HG03280 (cell line): ENCODE measurements around the gene SERPINB5.

Experiments used
- ATAC-seq: cut with Tn5 transposase; IDR thresholded peaks from one replicate; pipeline ENCODE4 v1.9.1; 2021; ENCODE audit warnings: mild to moderate bottlenecking, moderate library complexity; ENCODE audit not compliant: unreplicated experiment

SERPINB5 gene

DNA sequence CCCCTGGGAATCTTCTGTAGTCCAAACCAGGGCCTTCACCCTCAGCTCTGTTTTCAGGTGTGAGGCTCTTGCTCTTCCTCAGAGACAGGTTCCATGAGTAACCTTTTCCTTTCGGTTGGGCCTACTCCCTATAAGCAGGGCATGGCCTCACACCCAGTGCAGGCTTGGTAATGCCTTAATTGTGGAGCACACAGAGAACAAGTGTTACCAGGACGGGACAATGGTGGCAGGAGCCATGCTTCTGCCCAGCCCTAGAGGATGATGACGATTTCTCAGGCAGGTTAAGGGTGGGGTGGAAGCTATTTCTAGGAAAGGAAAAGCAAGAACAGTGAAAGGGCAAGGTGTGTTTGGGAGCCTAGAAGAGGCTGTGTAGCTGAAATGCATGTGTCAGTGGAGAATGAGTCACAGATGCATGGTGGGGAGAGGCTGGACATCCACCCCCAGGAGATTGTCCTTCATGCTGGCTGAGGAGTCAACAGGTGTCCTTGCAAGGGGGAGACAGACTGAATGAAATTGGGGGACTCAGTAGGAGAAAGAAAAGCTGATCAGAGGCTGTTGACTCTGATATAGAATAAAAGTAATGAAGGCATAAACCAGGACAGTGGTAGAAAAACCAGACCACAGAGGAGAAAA lies 43.4 kb downstream of the SERPINB5 start:
- ATAC-seq, result no peak

DNA sequence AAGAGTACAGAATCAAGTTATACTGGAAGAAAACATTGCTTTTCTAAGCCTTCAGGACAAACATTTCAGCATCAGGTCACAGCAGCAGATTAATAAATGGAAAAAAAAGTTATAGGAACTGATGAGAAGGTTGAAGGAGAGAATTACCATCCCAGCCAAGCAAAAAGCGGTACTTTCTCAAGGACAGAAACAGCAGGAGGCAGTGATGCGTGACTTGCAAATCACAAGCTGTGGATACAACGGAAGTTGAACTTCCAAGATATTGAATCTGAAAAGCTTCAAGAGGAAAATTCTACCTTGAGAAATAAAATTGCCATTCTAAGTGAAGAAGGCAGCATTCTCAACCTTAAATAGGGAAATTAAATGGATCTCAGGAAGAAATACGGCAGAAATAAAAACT lies 46.9 kb downstream of the SERPINB5 start:
- ATAC-seq, result no peak

GRCh38 chr18:63527251-63527650 lies 50.5 kb downstream of the SERPINB5 start:
- no peak for ATAC-seq

DNA sequence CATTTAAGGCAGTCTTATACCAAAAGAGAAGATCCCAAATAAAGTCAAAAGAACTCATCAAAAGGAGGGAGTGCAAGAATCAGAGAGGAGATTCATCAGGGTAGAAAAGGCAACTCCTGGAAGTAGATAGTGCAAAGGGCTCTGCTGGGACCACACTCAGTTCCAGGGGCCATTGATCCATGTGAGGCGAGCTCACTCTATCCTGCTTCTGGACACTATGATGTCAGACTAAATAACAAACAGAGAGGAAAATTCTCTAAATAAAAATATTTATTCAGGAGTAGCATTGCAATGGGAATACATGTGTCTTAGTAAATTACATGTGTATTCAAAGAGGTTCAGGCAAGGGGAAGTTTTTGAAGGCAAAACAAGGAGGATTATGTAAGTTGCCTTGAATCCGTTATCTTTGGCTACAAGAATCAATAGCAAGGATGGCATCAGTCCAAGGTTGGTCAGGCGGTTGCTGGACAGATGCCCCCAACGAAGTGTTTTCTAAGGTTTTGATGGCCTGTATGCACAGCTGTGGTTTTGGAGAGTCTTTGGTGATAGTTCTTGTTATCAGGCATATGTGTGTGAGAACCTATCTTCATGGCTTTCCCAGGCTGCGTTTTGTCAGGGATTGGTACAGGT lies 52.2 kb downstream of the SERPINB5 start:
- no peak for ATAC-seq

GRCh38 chr18:63532471-63532870 lies 55.7 kb downstream of the SERPINB5 start:
- ATAC-seq, result no peak

DNA sequence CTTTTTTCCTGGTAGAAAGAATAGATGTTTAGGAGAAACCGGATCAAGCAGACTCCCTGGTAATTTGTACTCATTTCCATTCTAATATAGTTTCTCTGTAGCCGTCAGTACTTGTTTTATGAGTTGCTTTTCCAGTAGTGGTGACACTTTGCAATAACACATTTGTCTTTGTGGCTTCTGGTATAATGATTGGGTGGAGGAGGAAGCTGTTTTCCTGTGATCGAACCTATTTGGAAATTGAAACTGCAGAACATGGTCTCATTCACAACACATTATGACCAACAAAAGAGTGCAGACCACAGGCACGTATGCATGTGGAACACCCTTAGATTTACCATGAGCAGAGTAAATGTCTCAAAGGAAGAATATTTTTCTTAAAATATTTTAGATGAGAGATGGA lies 57.9 kb downstream of the SERPINB5 start:
- no peak for ATAC-seq

DNA sequence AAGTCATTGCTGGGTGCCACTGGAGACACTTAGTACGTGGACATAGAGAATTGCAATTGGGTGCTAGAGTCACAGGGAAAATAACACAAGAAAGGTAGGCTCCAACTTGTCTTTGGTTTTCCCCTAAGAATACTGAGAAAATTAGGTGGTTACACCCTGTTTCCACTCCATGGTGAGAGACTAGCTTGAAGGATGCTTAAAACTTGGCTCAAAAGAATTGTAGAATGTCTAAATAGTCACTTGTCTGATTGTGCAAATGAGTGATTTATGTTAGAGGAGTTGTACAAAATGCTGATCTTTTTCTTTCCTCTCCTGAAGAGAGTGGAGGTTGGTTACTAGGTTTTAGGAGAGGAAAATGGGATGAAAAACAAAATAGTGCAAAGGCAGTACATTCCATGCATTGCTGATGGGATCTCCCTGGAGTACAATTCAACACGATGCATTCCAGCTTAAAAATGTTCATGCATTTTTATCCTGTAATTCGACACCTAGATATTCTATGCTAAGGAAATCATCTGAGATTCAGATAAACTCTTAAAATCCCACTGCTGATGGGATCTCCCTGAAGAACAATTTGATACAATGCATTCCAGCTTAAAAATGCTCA lies 63.2 kb downstream of the SERPINB5 start:
- no peak for ATAC-seq

DNA sequence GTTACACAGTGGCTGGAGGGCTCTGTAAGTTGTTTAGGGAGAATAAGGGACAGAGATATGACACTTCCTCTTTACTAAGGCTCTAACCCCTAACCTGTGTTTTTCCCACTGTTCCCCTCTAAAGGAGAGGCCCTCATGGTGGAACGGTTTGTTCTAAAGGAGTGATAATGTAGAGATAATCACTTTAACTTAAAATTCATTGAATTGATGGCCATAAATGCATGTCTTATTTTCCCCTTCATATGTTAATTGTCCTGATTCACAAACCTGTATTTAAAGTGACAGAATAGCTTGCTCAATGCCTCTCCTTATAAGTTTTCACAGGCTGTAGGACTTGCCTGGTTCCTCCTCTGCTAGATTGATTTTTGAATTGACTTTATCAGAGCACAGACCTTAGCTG lies 65.3 kb downstream of the SERPINB5 start, which contains the start of gene SERPINB12:
Gene SERPINB12 (plus strand): TSS at position 301 of the 400 bp plus-strand sequence. CDS start 13,791 bp downstream, outside the sequence.
- no peak for ATAC-seq

DNA sequence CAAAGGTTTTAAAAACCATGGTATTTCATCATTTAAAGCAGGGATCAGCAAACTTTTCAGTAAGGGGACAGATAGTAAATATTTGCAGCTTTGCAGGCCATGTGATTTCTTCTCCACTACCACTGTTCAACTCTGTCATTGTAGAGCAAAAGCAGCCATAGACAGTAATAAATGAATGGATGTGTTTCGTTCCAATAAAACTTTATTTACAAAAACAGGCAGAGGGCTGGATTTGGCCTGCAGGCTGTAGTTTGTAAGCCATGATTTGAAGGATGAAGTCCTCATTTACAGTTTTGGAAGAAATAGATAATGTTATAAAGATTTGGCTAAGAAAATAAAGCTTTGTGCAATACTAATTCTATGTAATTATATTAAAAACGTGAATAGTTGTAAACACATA lies 67.3 kb downstream of the SERPINB5 start:
- ATAC-seq, result no peak

GRCh38 chr18:63545000-63545399 lies 68.2 kb downstream of the SERPINB5 start:
- no peak for ATAC-seq

GRCh38 chr18:63550068-63550467 lies 73.3 kb downstream of the SERPINB5 start:
- no peak for ATAC-seq

GRCh38 chr18:63551769-63552168 lies 75.0 kb downstream of the SERPINB5 start:
- no peak for ATAC-seq

- ATAC-seq, result no peak
These were observed 75.8 kb downstream of the SERPINB5 start for GRCh38 chr18:63552581-63552980.

- ATAC-seq, result no peak
These were observed 76.3 kb downstream of the SERPINB5 start for GRCh38 chr18:63553081-63553480.
